Left cardiac atrium (tissue), 2 donors: ENCODE data around the gene ABLIM1. TPM values are rescaled to one million over a fixed set of nuclear protein-coding genes. Genes with fewer than 3 reads are reported as not detected.

ENCODE experiments used
- total RNA-seq, 2 donors: library from RNA; stranded (reverse); fragmentation: NEBNext Ultra II Directional; extraction: Animal tissue kit (Norgen Biotek cat#: 25700); gene quantifications; one replicate each; pipeline ENCODE4 v1.2.1, GENCODE V29; 2021
- donor health status: DM: no; HTN: yes; CAD: no; lungs with severe emphysema.
- donor health status: DM: yes; HTN: yes; CAD: no.

ABLIM1 gene
- total RNA-seq, 2 donors from 2014 or later, result 292 to 305 TPM

Other genes with a start within 250 kb of the ABLIM1 start
- 10 to 100 TPM; 19.2 to 25.2 TPM for gene FHIP2A, start 163.5 kb upstream of the ABLIM1 start, total RNA-seq